GM12878 (cell line): Measurements from ENCODE around the gene SMIM28. TPM values are rescaled to one million over a fixed set of nuclear protein-coding genes. Genes with fewer than 3 reads are reported as not detected.

Experiments
- ATAC-seq: fragments of 200-7000 bp; cut with Tn5 transposase; 3 replicates; pipeline ENCODE4 v1.9.1; 2020; ENCODE audit warnings: mild to moderate bottlenecking, moderate library complexity
- BruUV-seq: library from RNA; stranded (reverse); fragments of 400-500 nt; replicated peaks from 2 replicates; lab custom pipeline; 2021; lab: Mats Ljungman, UMichigan
- CTCF ChIA-PET: fragments of 300-600 bp; sonication (Branson Sonifier 250); formaldehyde crosslinking; extraction: SDS; loops from one replicate; lab custom pipeline; 2021; ENCODE audit warnings: inconsistent platforms; lab: Yijun Ruan, JAX
- POLR2A ChIA-PET: fragments of 350-600 bp; formaldehyde crosslinking; extraction: SDS; loops from one replicate; lab custom pipeline; 2021; ENCODE audit warnings: inconsistent platforms; lab: Charles Lee
- RAD21 ChIA-PET: fragments of 300-600 bp; sonication (Branson Sonifier 250); formaldehyde crosslinking; loops from one replicate; lab custom pipeline; 2023; ENCODE audit warnings: antibody characterized with exemption; ENCODE audit not compliant: unreplicated experiment; lab: Charles Lee
- SMC1A ChIA-PET: fragments of 300-600 bp; sonication (Branson Sonifier 250); formaldehyde crosslinking; loops from one replicate; lab custom pipeline; 2023; ENCODE audit not compliant: unreplicated experiment, uncharacterized antibody; lab: Charles Lee
- DNase-seq: peaks from one replicate; pipeline ENCODE4 v3.0.0-alpha.2; 2011; ENCODE audit warnings: low read depth, low spot score
- FAIRE-seq: peaks from 3 replicates; lab custom pipeline; 2011; peaks lifted over from hg19 to GRCh38; lab: Jason Lieb, UNC
- H2AFZ ChIP-seq: 2 replicates; pipeline ENCODE4 v1.6.0; 2011; ENCODE audit warnings: low read depth, low read length, control low read depth; ENCODE audit not compliant: control insufficient read depth
- H3K27ac ChIP-seq: 2 replicates; pipeline ENCODE4 v1.5.1; 2011; ENCODE audit warnings: control low read depth; ENCODE audit not compliant: control insufficient read depth, insufficient read depth
- H3K27me3 ChIP-seq, 2 experiments: replicated peaks in 1 of 2; 2 replicates each; pipeline versions ENCODE4 v1.6.0 to v1.6.1; 2011; ENCODE audit warnings: low read length in 1 of 2; ENCODE audit not compliant: control insufficient read depth in 2 of 2, insufficient read depth in 2 of 2
- H3K36me3 ChIP-seq, 2 experiments: 2 replicates each; pipeline ENCODE4 v1.5.1; 2011; ENCODE audit warnings: low read length in 1 of 2; ENCODE audit not compliant: control insufficient read depth in 2 of 2, insufficient read depth in 2 of 2
- H3K4me1 ChIP-seq: 2 replicates; pipeline ENCODE4 v1.6.1; 2011; ENCODE audit warnings: mild to moderate bottlenecking, low read length, moderate library complexity, mixed read lengths; ENCODE audit not compliant: control insufficient read depth, insufficient read depth
- H3K4me2 ChIP-seq: 2 replicates; pipeline ENCODE4 v1.6.0; 2011; ENCODE audit warnings: control low read depth; ENCODE audit not compliant: control insufficient read depth, insufficient read depth
- H3K4me3 ChIP-seq: fragments of 200-600 bp; sonication (generic); 2 replicates; pipeline ENCODE4 v1.5.1; 2016
- H3K79me2 ChIP-seq: 2 replicates; pipeline ENCODE4 v1.6.0; 2011; ENCODE audit warnings: low read length; ENCODE audit not compliant: control insufficient read depth, insufficient read depth
- H3K9ac ChIP-seq: 2 replicates; pipeline ENCODE4 v1.8.0; 2011; ENCODE audit warnings: low read length, control low read depth, mixed read lengths; ENCODE audit not compliant: control insufficient read depth, insufficient read depth
- H3K9me3 ChIP-seq: replicated peaks from 3 replicates; pipeline ENCODE4 v1.5.1; 2011; ENCODE audit warnings: mild to moderate bottlenecking, low read length; ENCODE audit not compliant: control insufficient read depth, insufficient read depth
- H4K20me1 ChIP-seq: 2 replicates; pipeline ENCODE4 v1.6.0; 2011; ENCODE audit not compliant: control insufficient read depth, insufficient read depth
- BHLHE40 ChIP-seq, 2 experiments: fragments of 450-650 bp in 1 of 2; IDR thresholded peaks; 2 replicates each; pipeline ENCODE4 v1.6.1; 2011 to 2017; ENCODE audit warnings: low read depth in 2 of 2, borderline replicate concordance in 1 of 2, improper control_type of control experiment in 1 of 2, low read length in 1 of 2, mild to moderate bottlenecking in 1 of 2
- DPF2 ChIP-seq: fragments of 450-650 bp; IDR thresholded peaks from 2 replicates; pipeline ENCODE4 v1.6.1; 2017; ENCODE audit warnings: mild to moderate bottlenecking
- EZH2 ChIP-seq: IDR thresholded peaks from 2 replicates; pipeline ENCODE4 v1.6.1; 2012; ENCODE audit warnings: low read depth, mild to moderate bottlenecking, control low read depth, inconsistent platforms, low read length, borderline replicate concordance; ENCODE audit not compliant: control insufficient read depth
- IKZF1 ChIP-seq: fragments of 450-650 bp; conservative IDR thresholded peaks from 2 replicates; pipeline ENCODE4 v1.6.1; 2017; ENCODE audit warnings: antibody characterized with exemption, mild to moderate bottlenecking
- LARP7 ChIP-seq: fragments of 450-650 bp; IDR thresholded peaks from 2 replicates; pipeline ENCODE4 v1.6.1; 2017; ENCODE audit warnings: mild to moderate bottlenecking
- MYC ChIP-seq: IDR thresholded peaks from 2 replicates; pipeline ENCODE4 v1.6.1; 2011; ENCODE audit warnings: mild to moderate bottlenecking, low read length, moderate library complexity, inconsistent platforms; ENCODE audit not compliant: insufficient read depth, insufficient replicate concordance, insufficient read length, severe bottlenecking
- PML ChIP-seq: IDR thresholded peaks from 2 replicates; pipeline ENCODE4 v1.6.1; 2012; ENCODE audit warnings: low read length, inconsistent platforms
- RBBP5 ChIP-seq: fragments of 200-600 bp; sonication (generic); conservative IDR thresholded peaks from 2 replicates; pipeline ENCODE4 v1.6.1; 2016
- RUNX3 ChIP-seq: IDR thresholded peaks from 2 replicates; pipeline ENCODE4 v1.6.1; 2012; ENCODE audit warnings: low read length, inconsistent platforms
- SREBF2 ChIP-seq: IDR thresholded peaks from 2 replicates; pipeline ENCODE4 v1.6.1; 2012; ENCODE audit warnings: mild to moderate bottlenecking, low read length
- SUPT20H ChIP-seq: IDR thresholded peaks from 2 replicates; pipeline ENCODE4 v1.6.1; 2011; ENCODE audit warnings: low read depth, mild to moderate bottlenecking, low read length, moderate library complexity, borderline replicate concordance; ENCODE audit not compliant: control insufficient read depth
- TCF7 ChIP-seq: IDR thresholded peaks from 2 replicates; pipeline ENCODE4 v1.6.1; 2014; ENCODE audit warnings: antibody characterized with exemption, borderline replicate concordance
- ZSCAN29 ChIP-seq: fragments of 450-650 bp; IDR thresholded peaks from 2 replicates; pipeline ENCODE4 v1.6.1; 2017; ENCODE audit warnings: mild to moderate bottlenecking, moderate library complexity
- WGBS: methylation state at CpG from one replicate; pipeline ENCODE4 v1.1.6; 2016; ENCODE audit warnings: low lambda C conversion rate; ENCODE audit not compliant: insufficient replicate concordance, insufficient coverage; ENCODE audit errors: missing lambda C conversion rate; 5-methylcytosine and 5-hydroxymethylcytosine counted together
- in situ Hi-C: fragments of 300-500 bp; cut with MboI; formaldehyde crosslinking; loops from 9 replicates; pipeline ENCODE4 v1.14.3; 2018; ENCODE audit warnings: mixed read lengths
- intact Hi-C: fragments of 100-400 bp; cut with micrococcal nuclease; formaldehyde crosslinking; loops from one replicate; pipeline ENCODE4 v1.14.2; 2022; ENCODE audit not compliant: unreplicated experiment
- polyA plus RNA-seq, 11 experiments: library from polyadenylated mRNA; depleted of rRNA in 4 of 11; unstranded in 6 of 11; stranded (reverse) in 5 of 11; fragments of >200 nt; fragmentation: Nextera tagmentation in 4 of 11; fragmentation: Illumina TruSeq in 1 of 11; extraction: Ambion mirVana in 4 of 11; extraction: Trizol in 1 of 11; gene quantifications; 1 replicate in 1 of 11; 2 replicates in 10 of 11; pipeline versions ENCODE4 v1.2.1 to v1.2.3, GENCODE V29; 2011 to 2016; ENCODE audit warnings: inconsistent platforms in 2 of 11, missing spikeins in 2 of 11, low read depth in 1 of 11
- total RNA-seq, 4 experiments: library from RNA; depleted of rRNA in 3 of 4; stranded (reverse); fragments of >200 nt in 3 of 4; fragmentation: Illumina TruSeq in 1 of 4; extraction: Trizol in 1 of 4; gene quantifications; 2 replicates each; pipeline versions ENCODE4 v1.2.1 to v1.2.3, GENCODE V29; 2013 to 2021
- TF ChIP-seq, protein P1 (sequence below): fragments of 450-650 bp; IDR thresholded peaks from 2 replicates; pipeline ENCODE4 v1.6.1; 2017; ENCODE audit warnings: low read depth, mild to moderate bottlenecking, moderate library complexity
- TF ChIP-seq, protein P2 (sequence below): fragments of 450-650 bp; conservative IDR thresholded peaks from 2 replicates; pipeline ENCODE4 v1.6.1; 2017; ENCODE audit warnings: mild to moderate bottlenecking, moderate library complexity
- TF ChIP-seq, protein P3 (sequence below): fragments of 450-650 bp; IDR thresholded peaks from 2 replicates; pipeline ENCODE4 v1.6.1; 2017; ENCODE audit warnings: mild to moderate bottlenecking, moderate library complexity

SMIM28 gene
- total and polyA plus RNA-seq, 10 of the 15 experiments (the other 5 are each of a cell fraction or from before 2014, with no cell fraction given), result not detected

DNA sequence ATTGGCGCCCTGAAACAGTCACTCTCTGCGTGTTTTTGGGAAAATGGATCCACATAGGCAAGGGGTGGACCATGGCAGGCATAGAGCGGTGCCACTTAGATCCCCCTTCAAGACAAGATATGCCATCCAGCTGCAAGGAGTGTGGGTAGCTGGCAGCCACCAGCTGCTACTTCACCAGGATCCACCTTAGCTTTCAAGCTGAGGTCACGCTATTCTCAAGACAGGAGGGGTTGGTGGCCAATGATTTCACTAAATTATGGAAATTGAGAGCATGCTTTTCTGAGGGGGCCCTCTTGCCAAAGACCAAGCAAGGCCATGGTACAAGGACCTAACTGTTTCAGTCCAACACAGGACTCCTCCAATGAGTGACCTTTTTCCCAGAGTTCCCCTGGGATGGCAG, 42.7 kb downstream of the SMIM28 start:
- in situ Hi-C loops (no loop called here), intact Hi-C loops (no loop called here)
- FAIRE-seq (no peak), ATAC-seq (no peak), DNase-seq (no peak)
- Histone ChIP-seq H3K9me3 (no peaks in the 10 kb centered on the region; the same call in 2 of the 3 replicates), H3K4me1 (no peaks in the 10 kb centered on the region), H3K4me3 (no peak overlapping the region), H3K27me3 (no peaks in the 10 kb centered on the region), H3K4me2 (no peak overlapping the region), H4K20me1 (no peaks in the 10 kb centered on the region), H3K36me3 (peaks cover 0 to 4% of the 10 kb centered on the region in 2 experiments; a peak in 2 of 4 replicates), H3K79me2 (no peaks in the 10 kb centered on the region), H3K27ac (no peak overlapping the region), H2AFZ (no peak overlapping the region), H3K9ac (no peak overlapping the region)
- ChIA-PET RAD21 (no interaction called here), CTCF (interaction anchor here (1.0 kb wide), 1 partner anchor 88 kb away, joined by 4 read pairs; no protein-coding TSS in a partner anchor), SMC1A (interaction anchor here (1.0 to 1.5 kb wide), 2 partner anchors 35 to 89 kb away, joined by 3 to 5 read pairs; no protein-coding TSS in a partner anchor), POLR2A (no interaction called here)
- WGBS, result 64% methylated on average over 4 of the region's 4 CpGs
- BruUV-seq, result no TSS peak
- TF ChIP-seq, protein P1, sequence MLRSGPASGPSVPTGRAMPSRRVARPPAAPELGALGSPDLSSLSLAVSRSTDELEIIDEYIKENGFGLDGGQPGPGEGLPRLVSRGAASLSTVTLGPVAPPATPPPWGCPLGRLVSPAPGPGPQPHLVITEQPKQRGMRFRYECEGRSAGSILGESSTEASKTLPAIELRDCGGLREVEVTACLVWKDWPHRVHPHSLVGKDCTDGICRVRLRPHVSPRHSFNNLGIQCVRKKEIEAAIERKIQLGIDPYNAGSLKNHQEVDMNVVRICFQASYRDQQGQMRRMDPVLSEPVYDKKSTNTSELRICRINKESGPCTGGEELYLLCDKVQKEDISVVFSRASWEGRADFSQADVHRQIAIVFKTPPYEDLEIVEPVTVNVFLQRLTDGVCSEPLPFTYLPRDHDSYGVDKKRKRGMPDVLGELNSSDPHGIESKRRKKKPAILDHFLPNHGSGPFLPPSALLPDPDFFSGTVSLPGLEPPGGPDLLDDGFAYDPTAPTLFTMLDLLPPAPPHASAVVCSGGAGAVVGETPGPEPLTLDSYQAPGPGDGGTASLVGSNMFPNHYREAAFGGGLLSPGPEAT, result no peak
- TF ChIP-seq TCF7, result no peak
- no peak for TF ChIP-seq MYC
- no peak for TF ChIP-seq BHLHE40 (IDR thresholded peaks at IDR 0.05; ENCODE audit: borderline replicate concordance in 1 of 2, low read depth in 2 of 2, low read length in 1 of 2)
- TF ChIP-seq EZH2, result no peak
- TF ChIP-seq RUNX3, result no peak
- TF ChIP-seq IKZF1, result no peak
- TF ChIP-seq, protein P2, sequence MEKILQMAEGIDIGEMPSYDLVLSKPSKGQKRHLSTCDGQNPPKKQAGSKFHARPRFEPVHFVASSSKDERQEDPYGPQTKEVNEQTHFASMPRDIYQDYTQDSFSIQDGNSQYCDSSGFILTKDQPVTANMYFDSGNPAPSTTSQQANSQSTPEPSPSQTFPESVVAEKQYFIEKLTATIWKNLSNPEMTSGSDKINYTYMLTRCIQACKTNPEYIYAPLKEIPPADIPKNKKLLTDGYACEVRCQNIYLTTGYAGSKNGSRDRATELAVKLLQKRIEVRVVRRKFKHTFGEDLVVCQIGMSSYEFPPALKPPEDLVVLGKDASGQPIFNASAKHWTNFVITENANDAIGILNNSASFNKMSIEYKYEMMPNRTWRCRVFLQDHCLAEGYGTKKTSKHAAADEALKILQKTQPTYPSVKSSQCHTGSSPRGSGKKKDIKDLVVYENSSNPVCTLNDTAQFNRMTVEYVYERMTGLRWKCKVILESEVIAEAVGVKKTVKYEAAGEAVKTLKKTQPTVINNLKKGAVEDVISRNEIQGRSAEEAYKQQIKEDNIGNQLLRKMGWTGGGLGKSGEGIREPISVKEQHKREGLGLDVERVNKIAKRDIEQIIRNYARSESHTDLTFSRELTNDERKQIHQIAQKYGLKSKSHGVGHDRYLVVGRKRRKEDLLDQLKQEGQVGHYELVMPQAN, result no peak
- no peak for TF ChIP-seq DPF2
- no peak for TF ChIP-seq RBBP5
- no peak for TF ChIP-seq ZSCAN29
- TF ChIP-seq LARP7, result no peak
- TF ChIP-seq SUPT20H, result no peak
- no peak for TF ChIP-seq SREBF2
- TF ChIP-seq, protein P3, sequence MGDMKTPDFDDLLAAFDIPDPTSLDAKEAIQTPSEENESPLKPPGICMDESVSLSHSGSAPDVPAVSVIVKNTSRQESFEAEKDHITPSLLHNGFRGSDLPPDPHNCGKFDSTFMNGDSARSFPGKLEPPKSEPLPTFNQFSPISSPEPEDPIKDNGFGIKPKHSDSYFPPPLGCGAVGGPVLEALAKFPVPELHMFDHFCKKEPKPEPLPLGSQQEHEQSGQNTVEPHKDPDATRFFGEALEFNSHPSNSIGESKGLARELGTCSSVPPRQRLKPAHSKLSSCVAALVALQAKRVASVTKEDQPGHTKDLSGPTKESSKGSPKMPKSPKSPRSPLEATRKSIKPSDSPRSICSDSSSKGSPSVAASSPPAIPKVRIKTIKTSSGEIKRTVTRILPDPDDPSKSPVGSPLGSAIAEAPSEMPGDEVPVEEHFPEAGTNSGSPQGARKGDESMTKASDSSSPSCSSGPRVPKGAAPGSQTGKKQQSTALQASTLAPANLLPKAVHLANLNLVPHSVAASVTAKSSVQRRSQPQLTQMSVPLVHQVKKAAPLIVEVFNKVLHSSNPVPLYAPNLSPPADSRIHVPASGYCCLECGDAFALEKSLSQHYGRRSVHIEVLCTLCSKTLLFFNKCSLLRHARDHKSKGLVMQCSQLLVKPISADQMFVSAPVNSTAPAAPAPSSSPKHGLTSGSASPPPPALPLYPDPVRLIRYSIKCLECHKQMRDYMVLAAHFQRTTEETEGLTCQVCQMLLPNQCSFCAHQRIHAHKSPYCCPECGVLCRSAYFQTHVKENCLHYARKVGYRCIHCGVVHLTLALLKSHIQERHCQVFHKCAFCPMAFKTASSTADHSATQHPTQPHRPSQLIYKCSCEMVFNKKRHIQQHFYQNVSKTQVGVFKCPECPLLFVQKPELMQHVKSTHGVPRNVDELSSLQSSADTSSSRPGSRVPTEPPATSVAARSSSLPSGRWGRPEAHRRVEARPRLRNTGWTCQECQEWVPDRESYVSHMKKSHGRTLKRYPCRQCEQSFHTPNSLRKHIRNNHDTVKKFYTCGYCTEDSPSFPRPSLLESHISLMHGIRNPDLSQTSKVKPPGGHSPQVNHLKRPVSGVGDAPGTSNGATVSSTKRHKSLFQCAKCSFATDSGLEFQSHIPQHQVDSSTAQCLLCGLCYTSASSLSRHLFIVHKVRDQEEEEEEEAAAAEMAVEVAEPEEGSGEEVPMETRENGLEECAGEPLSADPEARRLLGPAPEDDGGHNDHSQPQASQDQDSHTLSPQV, result no peak
- TF ChIP-seq PML, result no peak
